Measurements from ENCODE around the gene CCL3. TPM values are rescaled to one million over a fixed set of nuclear protein-coding genes. Genes with fewer than 3 reads are reported as not detected.

The CCL3 gene
- total RNA-seq, 1 donor from 2014 or later: 7.2 TPM

Small RNAs within 50 kb of the gene (small RNA-seq; reads per million reads assigned to genes)
- not detected for gene RN7SL301P

Other genes starting within 250 kb of the CCL3 start
- gene HEATR9, start 221.3 kb downstream of the CCL3 start, total RNA-seq: not detected
- 0.47 TPM for gene CCL5, start 209.8 kb downstream of the CCL3 start, total RNA-seq
- 0.62 TPM for gene RDM1, start 159.4 kb downstream of the CCL3 start, total RNA-seq
- not detected for gene LYZL6, start 146.4 kb downstream of the CCL3 start, total RNA-seq
- gene CCL16, start 108.6 kb downstream of the CCL3 start, total RNA-seq: not detected
- not detected for gene CCL14, start 103.4 kb downstream of the CCL3 start, total RNA-seq
- not detected for gene CCL15, start 88.6 kb downstream of the CCL3 start, total RNA-seq
- not detected for gene CCL23, start 72.2 kb downstream of the CCL3 start, total RNA-seq
- not detected for gene CCL18, start 25.9 kb downstream of the CCL3 start, total RNA-seq
- 4.1 TPM for gene CCL4, start 13.7 kb upstream of the CCL3 start, total RNA-seq
- 1.9 TPM for gene TBC1D3B, start 86.5 kb upstream of the CCL3 start, total RNA-seq
- 4.8 TPM for gene CCL3L1, start 106.6 kb upstream of the CCL3 start, total RNA-seq
- 17.3 TPM for gene CCL4L2, start 120.9 kb upstream of the CCL3 start, total RNA-seq
- gene TBC1D3I, start 174.4 kb upstream of the CCL3 start, total RNA-seq: 0.62 TPM
- not detected for gene TBC1D3G, start 233.7 kb upstream of the CCL3 start, total RNA-seq

All from occipital lobe (tissue), 2 donors.